ENCODE results near the gene ZDHHC12. TPM values are rescaled to one million over a fixed set of nuclear protein-coding genes. Genes with fewer than 3 reads are reported as not detected.

Gene ZDHHC12
- total and polyA plus RNA-seq, 2 of the 13 experiments (the other 11 are each of a cell fraction or from before 2014, with no cell fraction given): 25.4 to 28.0 TPM

- no peak for TF ChIP-seq GMEB1 (CRISPR knock-in tag; IDR thresholded peaks at IDR 0.05; ENCODE audit: borderline replicate concordance)
- no peak for TF ChIP-seq MEF2D (CRISPR knock-in tag; IDR thresholded peaks at IDR 0.05)
- TF ChIP-seq ZNF740 (CRISPR knock-in tag; IDR thresholded peaks at IDR 0.05): peak; percentile 25; the same call in 1 of the 2 replicates
- no peak for TF ChIP-seq HDAC6 (IDR thresholded peaks at IDR 0.05; ENCODE audit: low read depth, low read length)
- TF ChIP-seq THAP8 (CRISPR knock-in tag; IDR thresholded peaks at IDR 0.05; ENCODE audit: borderline replicate concordance): no peak
- TF ChIP-seq KMT2B (CRISPR knock-in tag; IDR thresholded peaks at IDR 0.05): no peak
- TF ChIP-seq FOSL1 (CRISPR knock-in tag; IDR thresholded peaks at IDR 0.05; ENCODE audit: borderline replicate concordance): no peak
- no peak for TF ChIP-seq SRY (CRISPR knock-in tag; IDR thresholded peaks at IDR 0.05)
- TF ChIP-seq IKZF1 (IDR thresholded peaks at IDR 0.05): no peak
- TF ChIP-seq SOX5 (CRISPR knock-in tag; IDR thresholded peaks at IDR 0.05; ENCODE audit: borderline replicate concordance): peak; percentile 13; the same call in 1 of the 2 replicates
- TF ChIP-seq NFE2L1 (CRISPR knock-in tag; IDR thresholded peaks at IDR 0.05; ENCODE audit: borderline replicate concordance): no peak
- TF ChIP-seq TARDBP (CRISPR knock-in tag; IDR thresholded peaks at IDR 0.05): no peak
- no peak for TF ChIP-seq ZNF713 (CRISPR knock-in tag; IDR thresholded peaks at IDR 0.05)
- TF ChIP-seq SMAD3 (CRISPR knock-in tag; IDR thresholded peaks at IDR 0.05): no peak
- TF ChIP-seq TAF1 (CRISPR knock-in tag; IDR thresholded peaks at IDR 0.05): no peak
- no peak for TF ChIP-seq BRCA1 (CRISPR knock-in tag; IDR thresholded peaks at IDR 0.05)
- TF ChIP-seq USF2 (IDR thresholded peaks at IDR 0.05; ENCODE audit: low read depth, low read length): no peak
- no peak for TF ChIP-seq USF2 (CRISPR knock-in tag; IDR thresholded peaks at IDR 0.05; ENCODE audit: borderline replicate concordance)
- no peak for TF ChIP-seq ZBTB34 (CRISPR knock-in tag; IDR thresholded peaks at IDR 0.05)
- no peak for TF ChIP-seq NR0B2 (CRISPR knock-in tag; IDR thresholded peaks at IDR 0.05)
- TF ChIP-seq SP2 (CRISPR knock-in tag; IDR thresholded peaks at IDR 0.05): no peak
- TF ChIP-seq CBX5 (CRISPR knock-in tag; IDR thresholded peaks at IDR 0.05; ENCODE audit: borderline replicate concordance): no peak
- TF ChIP-seq FOXO4 (CRISPR knock-in tag; conservative IDR thresholded peaks at IDR 0.05): no peak
Measured at GRCh38 chr9:128765499-128765898, 41.6 kb upstream of the ZDHHC12 start (continued).

All from HepG2 (cell line).